Loucy (cell line): Measurements from ENCODE around the gene ACTL7B.
"Not testable (repeated sequence)": the region's sequence is repeated elsewhere in the genome, so short reads cannot be mapped to it uniquely, and the experiment has no call there.

Experiments used
- CTCF ChIP-seq: fragments of 200-600 bp; sonication (generic); conservative IDR thresholded peaks from 2 replicates; pipeline ENCODE4 v1.5.1; 2014; ENCODE audit warnings: mild to moderate bottlenecking, antibody characterized with exemption, low read length
- EZH2phosphoT487 ChIP-seq: fragments of 200-600 bp; IDR thresholded peaks from 2 replicates; pipeline ENCODE4 v1.6.1; 2018; ENCODE audit warnings: antibody characterized with exemption, mild to moderate bottlenecking, moderate library complexity, borderline replicate concordance

- not testable (repeated sequence) for TF ChIP-seq CTCF, EZH2phosphoT487
Measured at GRCh38 chr9:108899023-108899695, 43.4 kb upstream of the ACTL7B start.
